ENCODE results near the gene DDX56.

GRCh38 chr7:44583146-44583865 is 9.6 kb upstream of the DDX56 start:
- TF ChIP-seq CTCF (IDR thresholded peaks at IDR 0.05) (no peak), POLR2A (IDR thresholded peaks at IDR 0.05) (no peak), POLR2AphosphoS5 (IDR thresholded peaks at IDR 0.05) (no peak), EP300 (IDR thresholded peaks at IDR 0.05) (no peak)

All from sigmoid colon (tissue), 4 donors.